Ascending aorta (tissue), 2 donors: Measurements from ENCODE around the gene STK10. TPM values are rescaled to one million over a fixed set of nuclear protein-coding genes. Genes with fewer than 3 reads are reported as not detected.

Experiments
- DNase-seq, 2 donors: peaks; one replicate each; pipeline ENCODE4 v3.0.0-alpha.2; 2019; ENCODE audit warnings: low spot score in 2 of 2
- H3K27ac ChIP-seq, 2 donors: fragments of 200-600 bp; sonication (generic); one replicate each; pipeline ENCODE4 v1.5.1; 2016 to 2017; ENCODE audit warnings: mild to moderate bottlenecking in 1 of 2
- H3K27me3 ChIP-seq: fragments of 200-600 bp; sonication (generic); one replicate; pipeline ENCODE4 v1.5.1; 2017
- H3K36me3 ChIP-seq, 2 donors: fragments of 200-600 bp; sonication (generic); one replicate each; pipeline ENCODE4 v1.5.1; 2016
- H3K4me1 ChIP-seq, 2 donors: fragments of 200-600 bp; sonication (generic); one replicate each; pipeline ENCODE4 v1.5.1; 2016 to 2017; ENCODE audit warnings: mild to moderate bottlenecking in 1 of 2
- H3K4me3 ChIP-seq, 2 donors: fragments of 200-600 bp; sonication (generic); one replicate each; pipeline ENCODE4 v1.5.1; 2016 to 2017; ENCODE audit warnings: mild to moderate bottlenecking in 1 of 2
- H3K9me3 ChIP-seq, 2 donors: fragments of 200-600 bp; sonication (generic); one replicate each; pipeline ENCODE4 v1.5.1; 2016
- intact Hi-C: fragments of 100-400 bp; cut with DNase I; formaldehyde crosslinking; loops from one replicate; pipeline ENCODE4 v1.15.1; 2023
- total RNA-seq: library from RNA; depleted of rRNA; stranded (reverse); fragments of >200 nt; gene quantifications from one replicate; pipeline ENCODE4 v1.1.0, GENCODE V29; 2016
- TF ChIP-seq, protein P1 (sequence below), 3 experiments: fragments of 200-600 bp in 2 of 3; fragments of 450-650 bp in 1 of 3; sonication (generic) in 2 of 3; IDR thresholded peaks; one replicate each; pipeline ENCODE4 v1.5.1; 2016 to 2019; ENCODE audit warnings: antibody characterized with exemption in 3 of 3, mild to moderate bottlenecking in 1 of 3, moderate library complexity in 1 of 3

The STK10 gene
- total RNA-seq, 1 donor from 2014 or later, result 18.4 TPM

DNA sequence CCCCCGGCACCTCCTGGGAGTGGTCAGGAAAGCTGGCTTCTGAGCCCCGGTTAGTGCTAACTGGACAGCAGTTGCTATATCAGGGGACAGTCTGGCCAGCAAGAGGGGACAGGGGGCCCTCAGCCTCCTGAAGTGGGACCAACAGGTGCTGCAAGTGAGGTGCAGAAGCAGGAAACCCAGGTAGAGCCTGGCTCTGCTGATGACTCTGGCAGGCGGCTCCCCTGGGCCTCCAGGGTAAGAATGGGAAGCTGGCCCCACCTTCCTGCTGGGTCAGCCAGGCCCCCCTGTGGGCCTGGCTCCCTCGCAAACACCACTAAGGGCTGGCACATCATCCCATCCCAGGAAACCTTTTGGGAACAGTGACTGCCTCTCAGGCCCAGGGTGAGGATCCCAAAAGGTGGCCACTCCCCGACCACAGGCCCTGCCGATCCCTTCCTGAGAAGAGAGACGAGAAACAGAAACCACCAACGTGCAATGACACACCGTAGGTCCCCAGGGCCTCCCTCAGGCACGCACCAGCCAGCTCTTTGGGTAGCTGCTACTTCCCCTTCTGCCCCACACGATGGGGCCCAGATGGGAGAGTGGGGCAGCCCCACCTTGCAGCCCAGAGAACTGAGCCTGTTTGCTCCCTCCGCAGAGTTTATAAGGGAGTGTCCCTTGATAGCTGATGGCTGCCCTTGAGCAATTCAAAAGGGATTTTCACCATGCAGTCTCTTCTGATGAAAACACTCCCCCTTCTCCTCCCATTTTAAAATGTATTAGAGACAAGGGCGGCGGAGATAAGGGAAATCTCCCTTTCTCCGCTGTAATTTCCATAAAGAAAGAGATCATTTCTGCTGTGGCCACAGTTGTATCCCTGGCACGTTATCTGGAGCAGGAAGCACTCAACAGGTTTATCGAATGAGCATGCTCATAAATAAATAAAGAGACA lies 76.8 kb downstream of the STK10 start:
- Histone ChIP-seq H3K27ac (peak overlapping the region in 1 of 2 donors; percentile 54), H3K27me3 (no peaks in the 10 kb centered on the region), H3K4me1 (peaks cover 0 to 17% of the 10 kb centered on the region in 2 donors), H3K9me3 (no peaks in the 10 kb centered on the region), H3K4me3 (peak overlapping the region; percentile 23 to 44), H3K36me3 (peaks cover 0 to 3% of the 10 kb centered on the region in 2 donors)
- TF ChIP-seq, protein P1, sequence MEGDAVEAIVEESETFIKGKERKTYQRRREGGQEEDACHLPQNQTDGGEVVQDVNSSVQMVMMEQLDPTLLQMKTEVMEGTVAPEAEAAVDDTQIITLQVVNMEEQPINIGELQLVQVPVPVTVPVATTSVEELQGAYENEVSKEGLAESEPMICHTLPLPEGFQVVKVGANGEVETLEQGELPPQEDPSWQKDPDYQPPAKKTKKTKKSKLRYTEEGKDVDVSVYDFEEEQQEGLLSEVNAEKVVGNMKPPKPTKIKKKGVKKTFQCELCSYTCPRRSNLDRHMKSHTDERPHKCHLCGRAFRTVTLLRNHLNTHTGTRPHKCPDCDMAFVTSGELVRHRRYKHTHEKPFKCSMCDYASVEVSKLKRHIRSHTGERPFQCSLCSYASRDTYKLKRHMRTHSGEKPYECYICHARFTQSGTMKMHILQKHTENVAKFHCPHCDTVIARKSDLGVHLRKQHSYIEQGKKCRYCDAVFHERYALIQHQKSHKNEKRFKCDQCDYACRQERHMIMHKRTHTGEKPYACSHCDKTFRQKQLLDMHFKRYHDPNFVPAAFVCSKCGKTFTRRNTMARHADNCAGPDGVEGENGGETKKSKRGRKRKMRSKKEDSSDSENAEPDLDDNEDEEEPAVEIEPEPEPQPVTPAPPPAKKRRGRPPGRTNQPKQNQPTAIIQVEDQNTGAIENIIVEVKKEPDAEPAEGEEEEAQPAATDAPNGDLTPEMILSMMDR (IDR thresholded peaks at IDR 0.05), result no peak
- peak in 1 of 2 donors; percentile 37 for DNase-seq
- intact Hi-C loops, result no loop called here

DNA sequence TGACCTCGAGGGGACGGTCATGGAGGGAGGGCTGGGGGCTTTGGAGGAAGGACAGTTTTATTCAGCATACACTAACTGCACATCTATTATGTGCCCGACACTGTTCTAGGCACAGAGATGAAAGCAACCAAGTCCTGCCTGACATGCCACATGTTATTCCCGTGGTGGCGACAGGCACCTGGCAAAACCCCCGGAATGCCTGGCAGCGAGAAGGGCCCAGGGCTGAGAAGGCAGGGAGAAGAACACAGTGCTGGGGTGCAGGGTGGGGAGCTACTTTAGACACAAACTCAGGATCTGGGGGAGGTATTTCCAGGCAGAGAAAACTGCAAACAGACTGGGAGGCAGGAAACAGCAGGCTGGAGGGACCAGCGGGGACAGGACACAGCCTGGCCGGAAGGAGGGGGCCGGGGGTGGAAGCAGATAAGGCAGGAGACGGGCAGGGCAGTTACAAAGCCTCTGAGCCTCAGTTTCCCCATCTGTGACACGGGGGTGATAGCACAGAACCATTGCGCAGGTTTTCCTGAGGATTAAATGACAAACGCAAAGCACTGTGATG lies 77.7 kb downstream of the STK10 start:
- TF ChIP-seq, protein P1 (IDR thresholded peaks at IDR 0.05), result no peak
- no peak for DNase-seq
- H3K9me3 ChIP-seq, result no peaks in the 10 kb centered on the region
- no peaks in the 10 kb centered on the region for H3K36me3 ChIP-seq
- intact Hi-C loops, result no loop called here
- no peak overlapping the region for H3K4me3 ChIP-seq
- no peak overlapping the region for H3K27ac ChIP-seq
- H3K4me1 ChIP-seq, result peaks cover 0 to 17% of the 10 kb centered on the region in 2 donors
- H3K27me3 ChIP-seq, result no peaks in the 10 kb centered on the region

DNA sequence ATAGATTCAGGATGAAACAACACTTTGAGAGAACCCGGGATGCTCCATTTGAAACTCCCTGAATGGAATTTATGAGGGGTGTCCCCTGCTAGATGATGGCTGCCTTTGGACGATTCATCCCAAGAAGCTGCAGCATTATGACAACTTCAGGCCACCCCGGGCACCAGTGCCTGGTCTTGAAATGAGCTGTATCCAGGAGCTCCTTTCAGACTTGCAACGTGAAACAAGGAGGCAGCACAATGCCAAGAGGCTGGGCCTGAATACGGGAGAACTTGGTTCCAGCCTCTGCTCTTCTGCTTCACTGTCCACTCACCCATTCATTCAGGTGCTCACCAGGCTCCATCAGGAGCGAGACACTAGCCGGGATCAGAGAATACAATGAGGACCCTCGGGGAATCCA lies 78.3 kb downstream of the STK10 start:
- TF ChIP-seq, protein P1 (IDR thresholded peaks at IDR 0.05), result no peak
- intact Hi-C loops, result loop anchor here (5.0 kb wide), 1 partner anchor 263 kb away; no protein-coding TSS in a partner anchor
- no peak for DNase-seq
- no peak overlapping the region for H3K4me3 ChIP-seq
- no peaks in the 10 kb centered on the region for H3K36me3 ChIP-seq
- no peaks in the 10 kb centered on the region for H3K27me3 ChIP-seq
- no peak overlapping the region for H3K27ac ChIP-seq
- H3K4me1 ChIP-seq, result peaks cover 0 to 17% of the 10 kb centered on the region in 2 donors
- no peaks in the 10 kb centered on the region for H3K9me3 ChIP-seq

DNA sequence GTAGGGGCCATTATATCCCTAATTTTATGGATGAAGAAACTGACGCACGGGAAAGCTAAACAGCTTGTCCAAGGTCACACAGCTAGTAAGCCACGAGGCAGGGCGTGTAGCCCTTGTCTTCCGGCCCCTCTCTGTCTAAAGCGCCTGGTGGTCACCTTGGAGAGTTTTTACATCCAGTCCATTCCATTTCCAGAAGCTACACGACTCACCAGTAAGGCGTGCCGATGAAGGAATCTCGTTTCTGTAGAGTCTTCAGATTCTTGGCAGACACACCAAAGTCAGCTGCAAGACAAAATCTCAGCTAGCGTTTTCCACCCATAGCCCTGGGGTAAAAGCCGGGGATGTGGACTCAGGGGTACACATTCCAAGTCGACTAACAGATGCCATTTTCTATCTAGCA lies 80.5 kb downstream of the STK10 start:
- intact Hi-C loops, result loop anchor here (1.0 to 5.0 kb wide), 4 partner anchors 81 to 265 kb away; partner anchors contain the start of gene STK10
- peaks cover 2 to 20% of the 10 kb centered on the region in 2 donors for H3K4me1 ChIP-seq
- no peaks in the 10 kb centered on the region for H3K36me3 ChIP-seq
- no peak for DNase-seq
- no peak overlapping the region for H3K27ac ChIP-seq
- TF ChIP-seq, protein P1 (IDR thresholded peaks at IDR 0.05), result no peak
- no peak overlapping the region for H3K4me3 ChIP-seq
- no peaks in the 10 kb centered on the region for H3K9me3 ChIP-seq
- no peaks in the 10 kb centered on the region for H3K27me3 ChIP-seq

DNA sequence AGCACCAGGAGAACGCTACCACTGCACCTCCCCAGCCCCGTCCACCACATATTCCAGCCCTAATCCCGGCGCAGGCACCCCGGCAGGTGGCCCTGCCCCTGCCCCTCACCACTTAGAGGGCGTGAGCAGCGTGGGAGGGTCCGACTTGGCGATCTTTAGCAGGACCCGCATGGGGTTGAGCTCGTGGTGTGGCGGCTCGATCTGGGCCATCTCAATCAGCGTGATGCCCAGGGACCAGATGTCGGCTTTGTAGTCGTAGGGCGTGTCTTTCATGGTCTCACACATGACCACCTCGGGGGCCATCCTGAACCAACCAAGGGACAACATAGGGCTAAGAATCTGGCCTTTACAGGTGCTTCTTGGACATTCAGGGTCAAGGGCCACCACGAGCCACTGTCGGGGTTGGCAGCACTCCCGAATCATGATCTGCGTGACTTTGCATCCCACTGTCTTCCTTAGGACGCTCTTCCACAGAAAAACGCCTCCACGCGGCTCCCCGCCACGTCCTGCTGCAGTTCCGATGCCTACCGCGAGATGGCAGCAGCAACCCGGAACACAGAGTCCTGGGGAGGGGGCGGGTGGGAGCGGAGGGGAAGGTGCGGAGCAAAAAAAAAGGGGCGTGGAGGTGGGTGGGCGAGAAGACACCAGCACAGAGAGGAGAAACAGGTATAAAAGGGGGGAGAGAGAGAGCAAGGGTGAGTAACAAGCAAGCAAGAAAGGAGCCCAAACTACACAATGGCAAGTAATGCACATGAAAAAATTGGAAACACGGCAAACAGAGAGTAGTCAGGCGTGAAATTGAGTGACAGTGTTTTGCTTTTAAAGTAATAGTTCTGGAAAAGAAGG lies 81.3 kb downstream of the STK10 start:
- DNase-seq, result peak in 1 of 2 donors; percentile 76
- Histone ChIP-seq H3K27ac (no peak overlapping the region), H3K9me3 (no peaks in the 10 kb centered on the region), H3K4me1 (peaks cover 2 to 20% of the 10 kb centered on the region in 2 donors), H3K4me3 (peak overlapping the region in 1 of 2 donors; percentile 25), H3K27me3 (no peaks in the 10 kb centered on the region), H3K36me3 (peaks cover 0 to 5% of the 10 kb centered on the region in 2 donors)
- TF ChIP-seq, protein P1 (IDR thresholded peaks at IDR 0.05), result peak; percentile 69 to 100 (median 100)
- intact Hi-C loops, result loop anchor here (1.0 to 5.0 kb wide), 4 partner anchors 82 to 266 kb away; partner anchors contain the start of gene STK10
